Measurements from ENCODE around the gene MGAT3. TPM values are rescaled to one million over a fixed set of nuclear protein-coding genes. Genes with fewer than 3 reads are reported as not detected.

Gene MGAT3
- total RNA-seq, 1 experiment from 2014 or later, result 0.57 TPM

- in situ Hi-C loops (cut with HindIII; ENCODE audit: low pct_unique_long_range_greater_than_20kb, low sequenced_read_pairs), result no loop called here
- H3K27me3 ChIP-seq (ENCODE audit: control insufficient read depth, insufficient read depth, low read length), result no peaks in the 10 kb centered on the region
- intact Hi-C loops (cut with micrococcal nuclease; ENCODE audit: unreplicated experiment), result no loop called here
- no peak for ATAC-seq
- H3K9me3 ChIP-seq (ENCODE audit: control insufficient read depth, insufficient read depth, low read depth, low read length), result no peaks in the 10 kb centered on the region
- H3K4me1 ChIP-seq (ENCODE audit: control insufficient read depth, insufficient read depth, low read length), result no peaks in the 10 kb centered on the region
- DNase-seq (ENCODE audit: low read depth, low spot score), result no peak
- no peak overlapping the region for H3K4me3 ChIP-seq (ENCODE audit: low read depth in 2 of 2, low read length in 2 of 2)
- TF ChIP-seq POLR2AphosphoS5 (IDR thresholded peaks at IDR 0.05; ENCODE audit: low read depth, low read length) (no peak), SIN3A (IDR thresholded peaks at IDR 0.05; ENCODE audit: borderline replicate concordance, insufficient read depth, low read depth, low read length) (no peak), REST (IDR thresholded peaks at IDR 0.05; ENCODE audit: insufficient read depth in 1 of 2, low read depth in 2 of 2, low read length in 1 of 2) (no peak), CTCF (IDR thresholded peaks at IDR 0.05) (no peak), TCF7L2 (IDR thresholded peaks at IDR 0.05; ENCODE audit: low read depth, low read length) (no peak)
- ChIA-PET POLR2A (interaction anchor here (0.6 kb wide), 1 partner anchor 15 kb away, joined by 3 read pairs; no protein-coding TSS in a partner anchor), CTCF (no interaction called here)
- H3K36me3 ChIP-seq (ENCODE audit: control insufficient read depth, insufficient read depth, low read length), result no peaks in the 10 kb centered on the region
- no peak overlapping the region for H3K27ac ChIP-seq (ENCODE audit: low read length)
- BruUV-seq (replicated peaks), result no TSS peak
Observed at GRCh38 chr22:39463277-39463676, 6.5 kb downstream of the MGAT3 start.

- Histone ChIP-seq H3K4me1 (ENCODE audit: control insufficient read depth, insufficient read depth, low read length) (no peaks in the 10 kb centered on the region), H3K4me3 (ENCODE audit: low read depth in 2 of 2, low read length in 2 of 2) (no peak overlapping the region), H3K27ac (ENCODE audit: low read length) (no peak overlapping the region), H3K27me3 (ENCODE audit: control insufficient read depth, insufficient read depth, low read length) (no peaks in the 10 kb centered on the region), H3K36me3 (ENCODE audit: control insufficient read depth, insufficient read depth, low read length) (no peaks in the 10 kb centered on the region), H3K9me3 (ENCODE audit: control insufficient read depth, insufficient read depth, low read depth, low read length) (no peaks in the 10 kb centered on the region)
- ChIA-PET CTCF (interaction anchor here (0.6 kb wide), 1 partner anchor 16 kb away, joined by 8 read pairs; no protein-coding TSS in a partner anchor), POLR2A (interaction anchor here (0.6 kb wide), 1 partner anchor 14 kb away, joined by 3 read pairs; no protein-coding TSS in a partner anchor)
- TF ChIP-seq CTCF (IDR thresholded peaks at IDR 0.05), result no peak
- TF ChIP-seq POLR2AphosphoS5 (IDR thresholded peaks at IDR 0.05; ENCODE audit: low read depth, low read length), result no peak
- TF ChIP-seq TCF7L2 (IDR thresholded peaks at IDR 0.05; ENCODE audit: low read depth, low read length), result no peak
- TF ChIP-seq SIN3A (IDR thresholded peaks at IDR 0.05; ENCODE audit: borderline replicate concordance, insufficient read depth, low read depth, low read length), result no peak
- no peak for TF ChIP-seq REST (IDR thresholded peaks at IDR 0.05; ENCODE audit: insufficient read depth in 1 of 2, low read depth in 2 of 2, low read length in 1 of 2)
- no TSS peak for BruUV-seq (replicated peaks)
- no peak for DNase-seq (ENCODE audit: low read depth, low spot score)
- in situ Hi-C loops (cut with HindIII; ENCODE audit: low pct_unique_long_range_greater_than_20kb, low sequenced_read_pairs), result no loop called here
- intact Hi-C loops (cut with micrococcal nuclease; ENCODE audit: unreplicated experiment), result no loop called here
- no peak for ATAC-seq
Observed at GRCh38 chr22:39463931-39464390, 7.1 kb downstream of the MGAT3 start.
